HEK293 (cell line): ENCODE measurements around the gene KIFC1.

Experiments
- CTCF ChIA-PET: fragments of 350-600 bp; formaldehyde crosslinking; extraction: SDS; loops from one replicate; lab custom pipeline; 2021; ENCODE audit warnings: antibody characterized with exemption; lab: Yijun Ruan, JAX
- POLR2A ChIA-PET: fragments of 300-600 bp; formaldehyde crosslinking; extraction: SDS; loops from one replicate; lab custom pipeline; 2020; ENCODE audit warnings: antibody characterized with exemption, inconsistent platforms; lab: Yijun Ruan, JAX
- H3K27ac ChIP-seq: fragments of 200-500 bp; sonication (Bioruptor generic); 2 replicates; pipeline ENCODE4 v1.5.1; 2014; ENCODE audit warnings: low read depth, low read length, control low read depth, inconsistent platforms; ENCODE audit errors: extremely low read depth
- H3K36me3 ChIP-seq, 2 experiments: fragments of 200-500 bp in 1 of 2; sonication (Bioruptor generic) in 1 of 2; 1 replicate in 1 of 2; 2 replicates in 1 of 2; pipeline ENCODE4 v1.5.1; 2014 to 2017; ENCODE audit warnings: inconsistent platforms in 2 of 2, low read length in 2 of 2; ENCODE audit not compliant: control insufficient read depth in 2 of 2, insufficient read depth in 1 of 2
- H3K4me1 ChIP-seq: fragments of 200-500 bp; sonication (Bioruptor generic); 2 replicates; pipeline ENCODE4 v1.5.1; 2014; ENCODE audit warnings: mild to moderate bottlenecking, low read length, inconsistent platforms; ENCODE audit not compliant: control insufficient read depth, insufficient read depth
- H3K4me3 ChIP-seq: 2 replicates; pipeline ENCODE4 v1.5.1; 2011; ENCODE audit warnings: low read depth, mild to moderate bottlenecking, control low read depth, low read length, moderate library complexity
- H3K9me3 ChIP-seq: fragments of 200-500 bp; sonication (Bioruptor generic); 2 replicates; pipeline ENCODE4 v1.5.1; 2014; ENCODE audit warnings: low read depth, low read length, inconsistent platforms; ENCODE audit not compliant: control insufficient read depth, insufficient read depth
- EGR2 ChIP-seq: fragments of 450-650 bp; formaldehyde crosslinking; IDR thresholded peaks from 2 replicates; pipeline ENCODE4 v1.5.1; 2016; ENCODE audit warnings: low read depth, missing biosample characterization, missing genetic modification characterization
- PRDM1 ChIP-seq: fragments of 450-650 bp; formaldehyde crosslinking; IDR thresholded peaks from 2 replicates; pipeline ENCODE4; 2016; ENCODE audit warnings: missing biosample characterization, missing genetic modification characterization
- SP2 ChIP-seq: fragments of 450-650 bp; formaldehyde crosslinking; IDR thresholded peaks from 2 replicates; pipeline ENCODE4 v1.5.1; 2016; ENCODE audit warnings: missing biosample characterization, missing genetic modification characterization
- WT1 ChIP-seq: fragments of 450-650 bp; formaldehyde crosslinking; IDR thresholded peaks from 2 replicates; pipeline ENCODE4 v1.5.1; 2016; ENCODE audit warnings: missing biosample characterization, missing genetic modification characterization
- ZBTB20 ChIP-seq: fragments of 450-650 bp; formaldehyde crosslinking; IDR thresholded peaks from 2 replicates; pipeline ENCODE4 v1.5.1; 2016; ENCODE audit warnings: missing biosample characterization, missing genetic modification characterization
- ZFHX2 ChIP-seq: fragments of 450-650 bp; formaldehyde crosslinking; conservative IDR thresholded peaks from 2 replicates; pipeline ENCODE4 v1.5.1; 2016; ENCODE audit warnings: missing biosample characterization, missing genetic modification characterization
- ZNF335 ChIP-seq: fragments of 450-650 bp; formaldehyde crosslinking; conservative IDR thresholded peaks from 2 replicates; pipeline ENCODE4 v1.5.1; 2016; ENCODE audit warnings: missing biosample characterization, missing genetic modification characterization
- ZNF366 ChIP-seq: fragments of 450-650 bp; formaldehyde crosslinking; conservative IDR thresholded peaks from 2 replicates; pipeline ENCODE4 v1.5.1; 2016; ENCODE audit warnings: missing biosample characterization, missing genetic modification characterization
- ZNF398 ChIP-seq: fragments of 450-650 bp; formaldehyde crosslinking; IDR thresholded peaks from 2 replicates; pipeline ENCODE4 v1.5.1; 2017; ENCODE audit warnings: missing biosample characterization, missing genetic modification characterization
- ZNF514 ChIP-seq: fragments of 450-650 bp; formaldehyde crosslinking; IDR thresholded peaks from 2 replicates; pipeline ENCODE4 v1.5.1; 2016; ENCODE audit warnings: missing biosample characterization, missing genetic modification characterization
- ZNF521 ChIP-seq: fragments of 450-650 bp; formaldehyde crosslinking; IDR thresholded peaks from 2 replicates; pipeline ENCODE4 v1.5.1; 2017; ENCODE audit warnings: missing biosample characterization, mild to moderate bottlenecking, missing genetic modification characterization
- ZNF596 ChIP-seq: fragments of 450-650 bp; IDR thresholded peaks from 2 replicates; pipeline ENCODE4 v1.5.0; 2018; ENCODE audit warnings: missing biosample characterization, mild to moderate bottlenecking, missing genetic modification characterization, moderate library complexity
- ZNF629 ChIP-seq: fragments of 450-650 bp; formaldehyde crosslinking; IDR thresholded peaks from 2 replicates; pipeline ENCODE4 v1.5.1; 2017; ENCODE audit warnings: missing biosample characterization, missing genetic modification characterization
- ZNF658 ChIP-seq: fragments of 450-650 bp; formaldehyde crosslinking; IDR thresholded peaks from 2 replicates; pipeline ENCODE4; 2016; ENCODE audit warnings: missing biosample characterization, missing genetic modification characterization
- ZSCAN16 ChIP-seq: fragments of 450-650 bp; formaldehyde crosslinking; IDR thresholded peaks from 2 replicates; pipeline ENCODE4 v1.5.1; 2016; ENCODE audit warnings: missing biosample characterization, missing genetic modification characterization
- ZSCAN30 ChIP-seq: fragments of 450-650 bp; IDR thresholded peaks from 2 replicates; pipeline ENCODE4 v1.5.1; 2018; ENCODE audit warnings: missing biosample characterization, mild to moderate bottlenecking, missing genetic modification characterization, moderate library complexity
- TF ChIP-seq, protein P1 (sequence below): fragments of 450-650 bp; formaldehyde crosslinking; IDR thresholded peaks from 2 replicates; pipeline ENCODE4 v1.5.1; 2016; ENCODE audit warnings: missing biosample characterization, missing genetic modification characterization

The KIFC1 gene

GRCh38 chr6:33418690-33419291 lies 27.2 kb downstream of the KIFC1 start:
- Histone ChIP-seq H3K4me3 (peak overlapping the region; percentile 46), H3K36me3 (peaks cover 0 to 27% of the 10 kb centered on the region in 2 experiments; a peak in 1 of 3 replicates), H3K4me1 (no peaks in the 10 kb centered on the region), H3K27ac (peak overlapping the region; percentile 42; the same call in 1 of the 2 replicates), H3K9me3 (no peaks in the 10 kb centered on the region)
- ChIA-PET POLR2A (interaction anchor here (0.5 to 3.4 kb wide), 13 partner anchors 9 to 796 kb away, joined by 3 to 16 read pairs (median 6); partner anchors contain the start of genes B3GALT4, PHF1, RPS18 and VPS52), CTCF (interaction anchor here (0.6 to 2.2 kb wide), 13 partner anchors 9 to 1277 kb away, joined by 3 to 13 read pairs (median 5); partner anchors contain the start of genes B3GALT4 and BAK1)
- 0 out of 2 replicates have a peak, but pooled peaks have one; percentile 4 for TF ChIP-seq SP2 (tag by site-specific recombination)
- 0 out of 2 replicates have a peak, but pooled peaks have one; percentile 23 for TF ChIP-seq ZNF596 (tag by site-specific recombination)
- no peak for TF ChIP-seq ZSCAN30 (tag by site-specific recombination)
- TF ChIP-seq ZNF629 (tag by site-specific recombination): peak; percentile 10; the same call in 1 of the 2 replicates
- 0 out of 2 replicates have a peak, but pooled peaks have one; percentile 19 for TF ChIP-seq ZBTB20 (tag by site-specific recombination)
- peak; percentile 77 for TF ChIP-seq ZNF398 (tag by site-specific recombination)
- TF ChIP-seq EGR2 (tag by site-specific recombination): peak; percentile 17; the same call in 1 of the 2 replicates
- TF ChIP-seq ZNF521: no peak
- no peak for TF ChIP-seq ZNF514
- TF ChIP-seq ZNF335 (tag by site-specific recombination): peak; percentile 7
- 0 out of 2 replicates have a peak, but pooled peaks have one; percentile 14 for TF ChIP-seq ZNF366 (tag by site-specific recombination)

DNA sequence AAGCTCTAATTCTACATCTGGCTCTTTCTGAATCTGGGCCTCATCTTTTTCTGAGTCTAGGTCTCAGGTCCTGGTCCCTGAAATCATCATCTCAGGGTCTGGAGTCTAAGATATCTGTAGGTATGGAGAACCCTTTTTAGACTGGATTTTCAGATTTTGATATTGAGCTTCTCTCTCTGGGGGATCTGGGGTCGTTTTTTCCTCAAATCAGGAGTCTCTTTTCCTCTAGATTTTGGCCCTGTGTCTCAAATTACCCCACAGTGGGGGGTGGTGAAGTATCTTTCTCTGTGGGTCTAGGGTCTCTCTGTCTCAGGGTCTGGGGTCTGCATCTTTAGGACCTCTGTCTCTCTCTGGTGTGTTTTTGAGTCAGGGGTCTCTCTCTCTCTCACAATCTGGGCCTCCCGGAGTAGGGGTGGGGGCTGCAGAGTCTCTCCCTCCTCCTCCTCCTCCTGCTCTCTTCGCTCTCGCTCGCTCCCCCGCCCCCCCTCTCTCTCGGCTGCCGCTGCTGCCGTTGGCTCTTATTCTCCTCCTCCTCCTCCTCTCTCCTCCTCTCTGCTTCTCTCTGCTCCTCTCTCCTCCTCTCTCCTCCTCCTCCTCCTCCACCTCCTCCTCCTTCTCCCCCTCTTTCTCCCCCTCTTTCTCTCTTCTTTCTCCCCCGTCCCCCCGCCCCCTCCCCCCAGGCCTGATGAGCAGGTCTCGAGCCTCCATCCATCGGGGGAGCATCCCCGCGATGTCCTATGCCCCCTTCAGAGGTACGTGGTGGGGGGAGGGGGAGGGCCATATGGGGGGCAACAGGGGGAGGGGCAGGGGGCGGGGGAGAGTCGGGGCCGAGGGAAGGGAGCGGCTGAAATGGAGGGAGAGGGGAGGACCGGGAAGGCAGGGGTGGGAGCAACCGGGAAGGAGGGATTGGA lies 28.2 kb downstream of the KIFC1 start, which contains the start of gene SYNGAP1:
Gene SYNGAP1, plus strand, starts transcription at position 486 of the 911 bp plus-strand sequence. Its CDS starts 200 bp downstream, at position 686.
- Histone ChIP-seq H3K4me3 (no peak within 1 kb of the TSS), H3K36me3 (peaks cover 0 to 19% of the 10 kb centered on the region in 2 experiments; a peak in 1 of 3 replicates), H3K9me3 (no peaks in the 10 kb centered on the region), H3K4me1 (peaks cover 2% of the 10 kb centered on the region), H3K27ac (no peak within 1 kb of the TSS; the same call in 1 of the 2 replicates)
- POLR2A ChIA-PET: interaction anchor here (0.9 to 3.4 kb wide), 4 partner anchors 34 to 140 kb away, joined by 3 to 16 read pairs (median 9); partner anchors contain the start of genes ZBTB22 and ZBTB9
- CTCF ChIA-PET: interaction anchor here (0.6 to 2.2 kb wide), 10 partner anchors 8 to 1276 kb away, joined by 3 to 13 read pairs (median 6); partner anchors contain the start of gene B3GALT4
- 0 out of 2 replicates have a peak, but pooled peaks have one; percentile 19 for TF ChIP-seq WT1 (tag by site-specific recombination)
- 0 out of 2 replicates have a peak, but pooled peaks have one; percentile 24 for TF ChIP-seq PRDM1 (tag by site-specific recombination)
- peak; percentile 53 for TF ChIP-seq ZNF596 (tag by site-specific recombination)
- TF ChIP-seq ZNF658 (tag by site-specific recombination): no peak
- TF ChIP-seq, protein P1, sequence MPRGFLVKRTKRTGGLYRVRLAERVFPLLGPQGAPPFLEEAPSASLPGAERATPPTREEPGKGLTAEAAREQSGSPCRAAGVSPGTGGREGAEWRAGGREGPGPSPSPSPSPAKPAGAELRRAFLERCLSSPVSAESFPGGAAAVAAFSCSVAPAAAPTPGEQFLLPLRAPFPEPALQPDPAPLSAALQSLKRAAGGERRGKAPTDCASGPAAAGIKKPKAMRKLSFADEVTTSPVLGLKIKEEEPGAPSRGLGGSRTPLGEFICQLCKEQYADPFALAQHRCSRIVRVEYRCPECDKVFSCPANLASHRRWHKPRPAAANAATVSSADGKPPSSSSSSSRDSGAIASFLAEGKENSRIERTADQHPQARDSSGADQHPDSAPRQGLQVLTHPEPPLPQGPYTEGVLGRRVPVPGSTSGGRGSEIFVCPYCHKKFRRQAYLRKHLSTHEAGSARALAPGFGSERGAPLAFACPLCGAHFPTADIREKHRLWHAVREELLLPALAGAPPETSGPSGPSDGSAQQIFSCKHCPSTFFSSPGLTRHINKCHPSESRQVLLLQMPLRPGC (tag by site-specific recombination): no peak
- peak; percentile 40 for TF ChIP-seq ZFHX2
- TF ChIP-seq ZSCAN16 (tag by site-specific recombination): peak; percentile 12; the same call in 1 of the 2 replicates
- TF ChIP-seq EGR2 (tag by site-specific recombination): peak; percentile 45; the same call in 1 of the 2 replicates
